ENCODE measurements around the gene GALNT11.
"Not testable (repeated sequence)": the region's sequence is repeated elsewhere in the genome, so short reads cannot be mapped to it uniquely, and the experiment has no call there.

Gene GALNT11

DNA sequence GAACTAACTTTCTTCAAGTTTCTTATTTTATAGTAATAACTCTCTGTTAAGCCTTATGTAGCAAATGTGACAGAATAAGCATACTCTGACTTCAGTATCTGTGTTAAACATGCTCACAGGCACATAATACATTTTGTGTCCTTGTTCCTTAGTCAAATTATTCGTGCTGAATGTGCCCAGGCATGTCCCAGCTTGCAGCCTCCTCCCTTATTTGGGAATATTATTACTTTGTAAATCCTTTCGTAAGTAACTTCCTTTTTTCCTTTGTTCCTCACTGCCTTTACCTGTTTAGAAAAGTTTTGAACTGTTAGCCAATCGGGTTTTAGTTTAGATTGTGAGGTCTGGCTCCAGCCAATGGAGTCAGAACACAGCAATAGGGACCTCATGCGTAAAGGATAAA lies 46.9 kb downstream of the GALNT11 start:
- TF ChIP-seq, protein P1, sequence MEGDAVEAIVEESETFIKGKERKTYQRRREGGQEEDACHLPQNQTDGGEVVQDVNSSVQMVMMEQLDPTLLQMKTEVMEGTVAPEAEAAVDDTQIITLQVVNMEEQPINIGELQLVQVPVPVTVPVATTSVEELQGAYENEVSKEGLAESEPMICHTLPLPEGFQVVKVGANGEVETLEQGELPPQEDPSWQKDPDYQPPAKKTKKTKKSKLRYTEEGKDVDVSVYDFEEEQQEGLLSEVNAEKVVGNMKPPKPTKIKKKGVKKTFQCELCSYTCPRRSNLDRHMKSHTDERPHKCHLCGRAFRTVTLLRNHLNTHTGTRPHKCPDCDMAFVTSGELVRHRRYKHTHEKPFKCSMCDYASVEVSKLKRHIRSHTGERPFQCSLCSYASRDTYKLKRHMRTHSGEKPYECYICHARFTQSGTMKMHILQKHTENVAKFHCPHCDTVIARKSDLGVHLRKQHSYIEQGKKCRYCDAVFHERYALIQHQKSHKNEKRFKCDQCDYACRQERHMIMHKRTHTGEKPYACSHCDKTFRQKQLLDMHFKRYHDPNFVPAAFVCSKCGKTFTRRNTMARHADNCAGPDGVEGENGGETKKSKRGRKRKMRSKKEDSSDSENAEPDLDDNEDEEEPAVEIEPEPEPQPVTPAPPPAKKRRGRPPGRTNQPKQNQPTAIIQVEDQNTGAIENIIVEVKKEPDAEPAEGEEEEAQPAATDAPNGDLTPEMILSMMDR (IDR thresholded peaks at IDR 0.05; ENCODE audit: low read depth, low read length, missing control alignments): no peak
- no peak for DNase-seq (ENCODE audit: low read depth)

DNA sequence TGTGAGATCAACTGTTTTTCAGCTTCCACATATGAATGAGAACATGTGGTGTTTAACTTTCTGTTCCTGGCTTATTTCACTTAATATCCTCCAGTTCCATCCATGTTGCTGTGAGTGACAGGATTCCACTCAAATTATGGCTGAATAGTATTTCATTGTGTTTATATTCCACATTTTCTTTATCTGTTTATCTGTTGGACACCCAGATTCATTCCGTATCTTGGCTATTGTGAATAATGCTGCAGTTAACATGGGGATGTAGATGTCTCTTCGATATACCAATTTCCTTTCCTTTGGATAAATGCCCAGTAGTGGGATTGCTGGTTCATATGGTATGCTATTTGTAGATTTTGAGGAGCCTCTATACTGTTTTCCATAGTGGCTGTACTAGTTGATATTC lies 47.9 kb downstream of the GALNT11 start:
- no peak overlapping the region for H3K4me3 ChIP-seq (ENCODE audit: low read depth, low read length)
- TF ChIP-seq, protein P1 (IDR thresholded peaks at IDR 0.05; ENCODE audit: low read depth, low read length, missing control alignments): no peak
- no peak for DNase-seq (ENCODE audit: low read depth)

More for the DNA sequence above, 46.9 kb downstream of the GALNT11 start:
- no peak overlapping the region for H3K4me3 ChIP-seq (ENCODE audit: low read depth, low read length)

DNA sequence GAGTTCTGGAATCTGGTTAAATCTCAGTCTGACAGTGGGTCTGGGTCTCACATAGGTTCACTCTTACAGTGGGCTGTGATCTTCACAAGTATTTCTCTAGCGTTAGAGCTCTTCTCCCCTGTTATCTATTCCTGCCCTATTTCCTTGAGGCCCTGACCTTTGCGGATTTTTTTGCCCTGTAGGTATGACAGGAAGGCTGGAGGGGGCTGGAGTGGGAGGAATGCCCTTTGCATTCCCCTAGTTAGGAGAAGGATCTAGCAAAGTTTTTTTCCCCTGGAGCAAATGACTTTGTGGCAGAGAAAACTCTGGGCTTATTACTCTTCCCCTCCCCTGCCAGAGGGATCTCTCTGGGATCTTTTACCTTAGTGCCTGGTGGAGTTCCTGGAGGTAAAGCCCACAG lies 49.2 kb downstream of the GALNT11 start:
- TF ChIP-seq, protein P1 (IDR thresholded peaks at IDR 0.05; ENCODE audit: low read depth, low read length, missing control alignments): no peak
- DNase-seq (ENCODE audit: low read depth): no peak
- H3K4me3 ChIP-seq (ENCODE audit: low read depth, low read length): no peak overlapping the region

DNA sequence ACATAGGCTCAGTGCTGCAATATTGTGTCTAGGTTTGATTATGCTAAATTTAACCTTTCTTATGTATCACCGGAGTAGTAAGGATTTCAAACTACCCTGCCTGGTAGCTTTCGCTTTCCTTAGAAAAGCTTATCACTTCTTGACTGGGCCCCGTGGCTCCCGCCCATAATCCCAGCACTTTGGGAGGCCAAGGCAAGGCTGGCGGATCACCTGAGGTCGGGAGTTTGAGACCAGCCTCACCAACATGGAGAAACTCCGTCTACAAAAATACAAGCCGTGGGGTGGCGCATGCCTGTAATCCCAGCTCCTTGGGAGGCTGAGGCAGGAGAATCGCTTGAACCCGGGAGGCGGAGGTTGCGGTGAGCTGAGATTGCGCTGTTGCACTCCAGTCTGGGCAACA lies 49.9 kb downstream of the GALNT11 start:
- not testable (repeated sequence) for H3K4me3 ChIP-seq (ENCODE audit: low read depth, low read length); DNase-seq (ENCODE audit: low read depth)

DNA sequence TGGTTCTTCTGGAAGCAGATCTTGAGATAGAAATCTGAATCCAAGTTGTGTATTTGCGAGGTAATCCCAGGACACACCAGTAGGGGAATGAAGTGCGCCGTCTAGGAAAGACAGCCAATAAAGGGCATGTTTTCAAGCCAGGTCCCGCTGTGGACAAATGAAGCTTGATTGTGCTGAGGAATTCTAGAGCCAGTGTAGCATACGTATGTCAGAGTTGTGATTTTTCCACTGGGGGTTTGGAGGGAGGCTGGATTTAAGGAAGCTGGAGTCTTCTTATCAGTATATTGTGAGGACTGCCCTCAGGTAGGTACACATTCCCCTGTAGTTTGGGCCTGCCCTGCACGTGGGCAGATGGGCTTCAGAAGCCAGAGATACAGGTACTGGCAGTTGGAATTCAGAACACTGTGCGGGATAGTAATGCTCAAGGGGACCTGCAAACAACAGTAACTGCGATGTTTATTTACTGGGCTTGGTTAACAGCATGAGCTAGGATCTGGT lies 50.9 kb downstream of the GALNT11 start:
- peak; percentile 0 for DNase-seq (ENCODE audit: low read depth)
- no peak overlapping the region for H3K4me3 ChIP-seq (ENCODE audit: low read depth, low read length)
- TF ChIP-seq, protein P1 (IDR thresholded peaks at IDR 0.05; ENCODE audit: low read depth, low read length, missing control alignments): peak; percentile 59

DNA sequence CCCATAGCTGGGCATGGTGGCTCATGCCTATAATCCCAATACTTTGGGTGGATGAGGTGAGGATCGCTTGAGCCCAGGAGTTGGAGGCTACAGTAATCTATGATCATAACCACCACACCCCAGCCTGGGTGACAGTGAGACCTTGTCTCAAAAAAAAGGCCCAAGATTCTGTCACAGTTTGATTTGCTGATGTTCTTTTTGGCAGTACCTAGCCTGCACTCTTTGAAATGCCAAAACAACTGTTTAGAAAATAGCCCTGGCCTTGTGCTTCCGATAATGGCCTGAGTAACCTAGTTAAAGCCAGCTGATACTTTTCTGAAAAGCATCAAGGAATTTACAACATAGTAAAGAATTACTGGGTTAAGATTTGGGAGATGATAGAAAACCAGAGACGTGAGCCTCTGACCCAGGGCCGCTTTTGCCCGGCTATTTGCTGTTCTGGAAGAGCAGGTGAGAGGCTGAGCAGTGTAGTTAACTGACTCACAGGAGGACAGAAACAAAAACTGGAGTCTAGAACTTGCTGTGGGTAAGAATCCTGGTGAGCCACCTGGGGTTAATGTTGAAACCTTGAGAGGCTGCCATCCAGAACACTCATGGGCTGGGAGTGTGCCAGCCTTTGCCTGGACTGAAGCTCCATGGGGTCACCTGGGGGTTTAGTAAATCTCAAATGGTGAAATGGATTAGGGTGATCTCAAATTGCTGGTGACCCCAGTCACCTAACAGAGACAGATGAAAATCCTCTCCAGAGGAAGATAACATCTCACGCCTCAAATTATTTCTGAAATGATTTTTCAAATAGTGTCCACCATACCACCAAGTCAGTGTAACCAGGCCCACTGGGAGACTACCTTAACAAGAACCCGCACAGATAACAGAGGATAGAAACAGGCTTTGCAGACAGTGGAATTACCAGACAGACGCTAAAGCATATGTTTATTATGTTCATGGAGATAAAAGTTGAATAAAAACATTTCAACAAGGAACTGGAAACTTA lies 51.8 kb downstream of the GALNT11 start:
- no peak for DNase-seq (ENCODE audit: low read depth)
- no peak overlapping the region for H3K4me3 ChIP-seq (ENCODE audit: low read depth, low read length)
- TF ChIP-seq, protein P1 (IDR thresholded peaks at IDR 0.05; ENCODE audit: low read depth, low read length, missing control alignments): no peak

DNA sequence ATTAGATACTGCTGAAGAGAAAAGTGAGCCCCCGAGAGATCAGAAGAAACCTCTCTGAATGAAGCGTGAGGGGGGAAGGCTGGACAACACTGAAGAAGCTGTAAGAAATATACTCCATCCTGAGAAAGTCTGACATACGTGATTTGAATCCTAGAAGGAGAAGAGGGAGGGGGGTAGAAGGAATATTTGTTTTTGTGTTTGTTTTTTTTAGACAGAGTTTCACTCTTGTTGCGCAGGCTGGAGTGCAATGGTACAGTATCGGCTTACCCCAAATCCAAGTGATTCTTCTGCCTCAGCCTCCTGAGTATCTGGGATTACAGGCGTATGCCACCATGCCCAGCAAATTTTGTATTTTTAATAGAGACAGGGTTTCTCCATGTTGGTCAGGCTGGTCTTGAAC lies 52.6 kb downstream of the GALNT11 start:
- no peak overlapping the region for H3K4me3 ChIP-seq (ENCODE audit: low read depth, low read length)
- no peak for DNase-seq (ENCODE audit: low read depth)
- TF ChIP-seq, protein P1 (IDR thresholded peaks at IDR 0.05; ENCODE audit: low read depth, low read length, missing control alignments): no peak

Data from GM12864 (cell line).